GM19467 (cell line): ENCODE results near the gene ZNF112.

ENCODE experiments used
- ATAC-seq: cut with Tn5 transposase; IDR thresholded peaks from one replicate; pipeline ENCODE4 v1.9.1; 2021; ENCODE audit warnings: mild to moderate bottlenecking, moderate library complexity; ENCODE audit not compliant: unreplicated experiment

Gene ZNF112

GRCh38 chr19:44284968-44285367, 71.5 kb downstream of the ZNF112 start:
- no peak for ATAC-seq

- ATAC-seq = no peak
Measured at GRCh38 chr19:44282846-44283245, 73.6 kb downstream of the ZNF112 start.

- no peak for ATAC-seq
Measured at GRCh38 chr19:44280916-44281315, 75.6 kb downstream of the ZNF112 start.

DNA sequence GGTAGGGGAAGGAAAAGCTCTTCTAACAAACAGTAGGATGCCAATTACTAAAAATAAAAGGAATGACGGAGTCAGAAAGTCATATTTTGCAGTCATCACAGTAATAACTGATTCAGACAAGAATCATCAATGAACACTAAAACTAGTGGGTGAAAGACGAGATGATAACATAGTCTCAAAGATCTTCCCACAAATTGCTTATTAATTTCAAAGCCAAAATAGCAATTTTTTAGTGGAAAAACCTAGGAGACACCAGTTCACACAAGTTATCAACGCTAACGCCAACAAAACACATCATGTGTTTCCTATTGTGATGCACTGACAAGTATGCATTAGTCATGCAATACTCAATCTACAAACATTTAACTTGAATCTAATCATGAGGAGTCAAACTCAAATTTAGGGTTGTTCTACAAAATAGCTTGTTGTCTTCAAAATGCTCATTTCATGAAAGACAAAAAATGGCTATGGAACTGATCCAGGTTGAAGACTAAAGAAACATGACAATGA, 78.2 kb downstream of the ZNF112 start:
- ATAC-seq = no peak

DNA sequence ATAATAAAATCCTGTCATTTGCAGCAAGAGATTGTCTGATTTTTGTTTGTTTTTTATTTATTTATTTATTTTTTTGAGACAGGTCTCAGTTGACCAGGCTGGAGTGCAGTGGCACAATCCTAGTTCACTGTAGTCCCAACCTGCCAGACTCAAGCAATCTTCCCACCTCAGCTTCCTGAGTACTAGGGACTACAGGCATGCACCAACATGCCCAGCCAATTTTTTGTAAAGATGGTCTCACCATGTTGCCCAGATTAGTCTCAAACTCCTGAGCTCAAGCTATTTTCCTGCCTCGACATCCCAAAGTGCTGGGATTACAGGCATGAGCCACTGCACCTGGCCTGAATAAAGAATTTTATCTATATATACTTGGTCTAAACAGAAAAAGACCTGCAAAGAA, 79.1 kb downstream of the ZNF112 start:
- no peak for ATAC-seq
